NCI-H1417 (cell line): ENCODE results near the gene SOX12.

Experiments used
- DNase-seq, 3 experiments: peaks; one replicate each; lab custom pipeline; 2025; lab: John Stamatoyannopoulos, UW

Gene SOX12

DNA sequence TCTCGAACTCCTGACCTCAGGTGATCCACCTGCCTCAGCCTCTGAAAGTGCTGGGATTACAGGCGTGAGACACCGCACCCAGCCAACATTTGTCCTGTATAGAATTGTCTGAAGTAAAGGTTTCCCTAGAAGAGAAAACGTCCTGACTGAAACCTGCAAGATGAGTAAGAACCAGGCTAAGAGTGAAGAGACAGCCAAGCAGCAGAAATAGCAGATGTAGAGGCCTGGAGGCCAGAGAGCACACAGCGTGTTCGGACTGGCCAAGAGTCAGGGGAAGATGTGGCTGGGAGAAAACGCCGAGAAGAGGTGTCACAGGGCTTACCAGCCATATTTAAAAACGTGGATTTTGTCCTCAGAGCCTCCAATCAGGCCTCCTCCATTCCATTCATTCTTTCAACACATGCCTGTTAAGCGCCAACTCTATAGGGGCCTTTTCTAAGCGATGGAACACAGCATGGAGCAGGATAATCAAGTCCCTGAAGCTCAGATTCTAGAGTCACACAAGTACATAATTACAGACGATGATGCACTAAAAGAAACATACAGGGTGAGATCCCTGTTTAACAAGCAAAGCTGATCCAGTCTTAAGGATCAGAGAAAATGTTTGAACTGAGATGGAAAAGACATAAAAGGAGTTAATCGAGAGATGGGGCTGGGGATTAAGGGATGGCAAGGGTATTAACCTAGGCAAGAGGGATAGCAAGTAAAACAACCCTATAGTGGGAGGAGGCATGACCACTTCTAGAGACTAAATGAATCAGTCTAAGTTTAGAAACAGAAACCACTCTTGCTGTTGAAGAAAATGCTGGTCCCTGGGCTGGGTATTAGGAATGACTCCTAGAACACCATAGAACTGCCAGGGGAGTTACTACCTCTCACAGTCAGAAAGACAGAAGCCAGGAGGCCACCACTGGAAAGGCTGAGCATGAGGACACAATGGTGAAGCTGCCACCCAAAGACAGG, 23.2 kb upstream of the SOX12 start:
- peak in 1 of 3 experiments; percentile 45 for DNase-seq

- no peak for DNase-seq
Measured at GRCh38 chr20:305745-306144, 19.6 kb upstream of the SOX12 start.

DNA sequence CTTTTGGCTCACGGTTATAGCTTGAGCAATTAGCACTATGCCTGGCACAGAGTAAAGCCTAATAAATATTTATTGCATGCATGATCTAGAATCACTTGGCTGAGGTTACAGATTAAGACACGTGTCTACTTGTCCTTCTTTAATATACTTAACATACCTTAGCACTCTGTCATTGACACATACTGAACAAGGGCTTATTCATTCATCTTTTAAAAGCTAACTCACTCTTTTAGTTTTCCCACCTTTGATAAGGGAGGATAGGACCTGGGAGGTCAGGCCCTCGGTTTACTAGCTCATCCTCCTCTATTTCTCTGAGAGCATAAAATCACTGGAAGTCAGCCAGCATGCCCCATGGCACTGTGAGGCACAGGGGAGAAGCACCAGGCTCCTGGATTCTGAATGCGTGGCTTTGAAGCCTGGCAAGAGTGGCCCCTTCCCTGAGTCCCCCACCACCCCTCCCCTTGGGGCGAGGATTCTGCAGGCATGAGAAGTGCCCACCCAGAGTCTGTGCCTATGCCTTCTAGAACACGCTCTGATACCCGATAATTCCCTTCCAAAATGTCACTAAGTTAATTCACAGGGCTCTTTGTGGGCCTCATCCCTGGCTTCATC, 16.8 kb upstream of the SOX12 start:
- no peak for DNase-seq

- peak; percentile 44 to 72 (median 55) for DNase-seq
Measured at GRCh38 chr20:309306-309840, 16.0 kb upstream of the SOX12 start.

GRCh38 chr20:309841-310644, 15.3 kb upstream of the SOX12 start:
- DNase-seq: peak; percentile 94 to 99 (median 98)

DNA sequence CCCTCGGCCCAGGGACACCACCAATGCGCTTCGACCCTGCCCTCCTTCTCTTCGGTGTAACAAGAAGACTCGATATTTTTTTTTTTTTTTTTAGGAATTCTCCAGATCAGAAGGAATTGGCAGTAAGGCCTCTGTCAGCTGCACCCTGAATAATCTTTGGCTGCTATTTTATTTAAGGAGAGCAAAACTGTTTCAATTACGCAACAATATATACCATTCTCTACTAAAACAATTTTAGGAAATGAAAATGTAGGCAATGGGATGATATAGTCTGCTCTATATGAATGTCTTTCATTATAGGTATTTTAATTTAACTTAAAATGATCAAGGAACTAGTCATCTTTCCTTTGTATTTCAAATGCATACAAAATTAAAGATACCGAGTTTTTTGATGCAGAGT, 14.7 kb upstream of the SOX12 start:
- DNase-seq: no peak

DNA sequence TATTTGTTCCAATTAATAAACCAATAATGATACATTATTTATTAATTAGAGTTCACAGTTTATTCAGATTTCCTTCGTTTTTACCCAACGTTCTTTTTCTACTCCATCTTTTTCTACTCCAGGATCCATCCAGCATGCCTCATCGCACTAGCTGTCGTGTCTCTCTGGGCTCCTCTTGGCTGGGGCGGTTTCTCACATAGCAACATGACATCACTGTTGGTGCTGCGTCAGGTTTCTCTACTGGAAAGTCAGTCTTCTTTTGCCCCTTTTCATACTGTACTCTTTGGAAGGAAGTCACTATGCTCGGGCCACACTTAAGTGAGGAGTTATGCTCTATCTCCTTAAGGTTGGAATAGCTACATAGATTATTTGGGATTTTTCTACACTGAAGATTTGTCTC, 13.7 kb upstream of the SOX12 start:
- DNase-seq: no peak

DNA sequence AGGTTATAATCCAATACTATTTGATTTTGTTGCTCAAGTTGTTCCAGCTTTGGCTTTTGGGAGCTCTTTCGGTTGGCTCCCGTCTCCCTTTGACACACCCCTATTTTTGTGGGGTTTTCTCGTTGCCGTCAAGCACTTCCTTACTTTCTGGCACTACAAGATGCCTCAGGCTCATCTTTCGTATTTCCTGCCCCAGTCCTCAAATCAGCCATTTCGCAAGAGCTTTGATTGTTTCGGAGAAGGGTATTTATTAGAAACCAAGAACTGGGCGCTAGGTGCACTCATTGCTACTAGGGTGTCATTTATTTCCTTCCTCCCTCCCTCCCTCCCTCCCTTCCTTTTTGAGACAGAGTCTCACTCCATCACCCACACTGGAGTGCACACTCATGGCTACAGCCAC, 13.3 kb upstream of the SOX12 start:
- no peak for DNase-seq

DNA sequence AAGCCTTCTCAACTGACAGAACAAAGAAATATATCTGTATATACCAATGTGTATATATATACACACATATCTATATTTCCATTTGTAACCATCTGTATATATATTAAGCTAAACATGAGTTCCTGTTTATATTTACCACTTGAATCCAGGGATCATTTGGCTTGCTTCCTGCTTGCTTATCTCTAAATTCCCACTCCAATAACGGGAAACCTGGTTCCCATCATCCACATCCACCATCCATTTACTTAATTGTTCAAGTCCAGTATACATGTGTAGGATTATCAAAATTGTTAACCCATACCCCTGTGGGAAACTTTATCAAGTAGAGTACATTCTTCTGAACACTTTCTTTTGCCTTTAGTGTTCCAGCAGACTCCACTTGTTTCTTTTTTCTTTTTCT, 12.5 kb upstream of the SOX12 start:
- no peak for DNase-seq

DNA sequence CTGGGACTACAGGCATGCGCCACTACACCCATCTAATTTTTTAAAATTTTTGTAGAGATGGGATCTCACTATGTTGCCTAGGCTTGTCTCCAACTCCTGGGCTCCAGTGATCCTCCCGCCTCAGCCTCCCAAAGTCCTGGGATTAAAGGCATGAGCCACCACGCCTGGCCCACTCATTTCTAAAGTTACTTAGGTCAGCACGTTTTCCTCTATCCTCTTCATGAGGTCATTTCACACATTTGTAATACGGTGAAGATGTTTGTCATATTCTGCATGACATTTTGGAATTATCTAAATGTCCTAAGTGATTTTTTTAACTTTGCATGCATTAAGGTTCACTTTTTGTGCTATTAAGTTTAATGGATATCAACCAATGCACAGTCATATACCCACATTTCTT, 11.9 kb upstream of the SOX12 start:
- no peak for DNase-seq

DNA sequence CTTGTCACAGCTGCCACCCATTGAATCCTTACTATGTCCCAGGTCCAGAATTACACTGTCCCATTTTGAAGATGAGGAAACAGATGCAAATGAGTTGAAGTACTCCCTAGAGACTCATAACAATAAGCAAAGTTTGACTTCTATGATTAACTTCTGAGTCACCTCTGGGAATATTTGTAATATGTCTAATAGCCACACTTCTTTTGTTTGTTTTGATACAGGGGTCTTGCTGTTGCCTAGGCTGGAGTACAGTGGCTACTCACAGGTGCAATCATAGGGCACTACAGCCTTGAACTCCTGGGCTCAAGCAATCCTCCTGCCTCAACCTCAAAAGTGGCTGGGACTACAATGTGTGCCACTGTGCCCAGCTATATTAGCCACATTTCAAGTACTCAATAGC, 11.4 kb upstream of the SOX12 start:
- no peak for DNase-seq

DNA sequence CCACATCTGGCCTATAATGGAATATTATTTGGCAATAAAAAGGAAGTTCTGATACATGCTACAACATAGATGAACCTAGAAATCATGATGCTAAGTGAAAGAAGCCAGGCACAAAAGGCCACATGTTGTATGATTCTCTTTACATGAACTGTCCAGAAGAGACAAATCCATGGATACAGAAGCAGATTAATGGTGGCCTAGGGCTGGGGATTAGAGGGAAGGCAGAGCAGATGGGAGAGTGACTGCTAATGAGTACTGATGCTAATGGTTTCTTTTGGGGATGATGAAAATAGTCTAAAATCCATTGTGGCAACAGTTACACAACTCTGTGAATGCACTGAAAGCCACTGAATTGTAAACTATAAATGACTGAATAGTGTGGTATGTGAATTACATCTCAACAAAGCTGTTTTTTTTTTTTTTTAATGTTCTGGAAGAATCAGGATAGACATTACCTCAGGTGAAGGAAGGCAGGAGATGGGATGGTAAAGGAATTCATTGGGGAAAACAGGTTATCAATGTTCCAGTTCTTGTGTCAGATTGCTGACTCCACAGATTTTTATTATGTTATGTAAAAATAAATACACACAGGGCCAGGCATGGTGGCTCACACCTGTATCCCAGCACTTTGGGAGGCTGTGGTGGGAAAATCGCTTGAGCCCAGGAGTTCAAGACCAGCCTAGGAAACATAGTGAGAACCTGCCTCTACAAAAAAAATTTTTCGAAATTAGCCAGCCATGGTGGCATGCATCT, 8.9 kb upstream of the SOX12 start:
- no peak for DNase-seq

DNA sequence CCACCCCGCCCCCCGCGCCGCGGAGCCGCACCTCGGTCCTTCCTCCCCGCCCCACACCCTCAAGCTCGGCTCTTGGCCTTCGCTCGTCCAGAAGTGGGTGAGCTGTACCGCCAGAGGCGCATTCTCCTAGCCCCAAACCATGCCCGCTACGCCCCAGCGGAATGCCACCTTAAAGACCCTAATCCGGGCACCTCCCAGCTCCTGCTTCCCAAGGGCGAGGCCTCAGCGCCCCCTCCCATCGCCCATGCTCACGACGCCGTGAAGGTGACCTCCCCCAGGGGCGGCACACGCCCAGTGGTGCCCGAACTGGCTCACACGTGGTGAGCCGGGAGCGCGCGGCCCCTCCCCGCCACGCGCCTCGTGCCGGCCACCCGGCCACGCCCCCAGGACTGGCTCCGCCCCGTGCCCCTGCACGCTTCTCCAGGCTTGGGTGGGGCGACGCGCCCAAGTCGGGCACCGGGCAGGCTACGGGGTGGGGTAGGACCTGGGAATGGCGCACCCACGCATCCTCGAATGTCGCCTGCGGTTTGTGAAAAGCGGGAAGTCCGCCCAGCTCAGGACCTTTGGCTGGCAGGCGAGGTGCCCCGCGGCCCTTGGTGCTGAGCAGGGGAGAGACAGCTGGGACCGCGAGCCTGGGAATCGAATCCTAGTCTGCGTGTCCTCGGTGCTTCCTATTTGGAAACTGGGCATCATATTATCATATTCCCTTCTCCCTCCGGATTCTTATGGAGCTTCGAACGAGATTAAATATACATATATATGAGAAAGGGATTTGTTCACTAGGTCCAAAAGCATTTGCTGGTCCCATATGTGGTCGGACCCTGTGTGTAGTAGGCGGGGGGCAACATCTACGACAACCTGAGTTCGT, 941 bp upstream of the SOX12 start:
- DNase-seq: peak; percentile 97 to 98 (median 97)

- peak; percentile 54 to 88 (median 86) for DNase-seq
Measured at GRCh38 chr20:325889-326644, 715 bp downstream of the SOX12 start.

DNA sequence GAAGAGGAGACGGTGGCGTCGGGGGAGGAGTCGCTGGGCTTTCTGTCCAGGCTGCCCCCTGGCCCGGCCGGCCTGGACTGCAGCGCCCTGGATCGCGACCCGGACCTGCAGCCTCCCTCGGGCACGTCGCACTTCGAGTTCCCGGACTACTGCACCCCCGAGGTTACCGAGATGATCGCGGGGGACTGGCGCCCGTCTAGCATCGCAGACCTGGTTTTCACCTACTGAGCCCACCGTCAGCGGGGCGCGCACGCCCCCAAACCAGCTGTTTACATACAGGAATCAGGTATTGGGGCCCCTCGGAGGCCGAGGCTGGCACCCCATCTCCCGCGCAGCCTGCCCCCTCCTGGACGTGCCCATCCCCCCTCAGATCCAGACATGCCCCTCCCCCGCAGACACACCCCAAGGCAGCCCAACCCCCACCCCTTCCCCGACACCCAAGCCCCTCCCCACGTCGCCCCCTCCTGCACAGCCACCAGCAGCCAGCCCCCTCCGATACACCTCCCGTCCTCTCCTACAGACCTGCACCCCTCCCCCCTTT, 1.4 kb downstream of the SOX12 start:
- DNase-seq: peak in 1 of 3 experiments; percentile 76

GRCh38 chr20:327186-328026, 2.1 kb downstream of the SOX12 start:
- peak; percentile 91 to 96 (median 93) for DNase-seq

DNA sequence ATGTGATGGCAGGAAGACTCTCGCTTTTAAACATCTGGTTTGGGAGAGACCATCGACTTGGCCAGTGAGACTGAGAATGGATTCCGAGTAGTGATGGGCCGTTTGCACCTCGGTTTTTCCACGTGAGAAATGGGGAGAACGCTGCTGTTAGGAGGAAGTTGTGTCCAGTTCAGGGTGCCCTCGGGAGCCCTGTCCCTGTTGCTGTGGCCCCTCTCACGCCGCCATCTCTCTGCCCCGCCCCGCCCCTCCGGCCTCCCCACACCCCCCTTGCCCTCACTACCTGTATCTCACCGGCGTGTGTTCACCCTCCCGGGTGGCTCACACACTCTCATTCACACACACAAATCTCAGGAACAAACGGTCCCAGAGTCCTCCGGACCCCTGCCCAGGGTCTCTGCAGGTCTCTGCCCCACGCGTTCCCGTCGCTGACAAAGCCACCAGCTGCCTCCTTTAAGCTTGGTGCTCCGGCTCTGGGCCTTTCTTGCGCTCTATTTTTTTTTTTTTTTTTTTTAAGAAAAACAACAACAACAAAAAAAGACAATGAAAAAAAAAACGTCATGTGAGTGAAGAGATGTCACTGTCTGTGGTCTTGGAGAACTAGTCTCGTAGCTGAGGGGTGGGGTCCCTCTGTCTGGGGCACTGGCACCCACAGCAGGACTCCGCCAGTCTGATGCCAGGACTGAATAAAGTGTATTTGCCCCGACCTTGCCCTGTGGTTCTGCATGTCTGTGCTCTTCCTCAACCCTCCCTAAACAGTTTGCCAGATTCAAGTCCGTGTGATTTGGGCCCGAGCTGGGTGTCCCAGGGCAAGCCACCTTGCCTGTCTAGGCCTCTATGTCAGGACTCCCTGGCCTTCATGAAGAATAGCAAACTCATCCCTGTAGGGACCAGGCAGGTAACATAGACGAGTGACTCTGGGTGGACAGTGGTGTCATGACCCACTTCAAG, 2.9 kb downstream of the SOX12 start:
- DNase-seq: no peak
